Body of pancreas (tissue), 4 donors: Measurements from ENCODE around the gene DKK3.

ENCODE experiments used
- CTCF ChIP-seq, 7 experiments: fragments of 450-650 bp in 4 of 7; fragments of 200-600 bp in 3 of 7; sonication (generic) in 3 of 7; IDR thresholded peaks; one replicate each; pipeline ENCODE4 v1.5.1; 2016 to 2019; ENCODE audit warnings: antibody characterized with exemption in 7 of 7
- POLR2A ChIP-seq, 3 donors: fragments of 450-650 bp; IDR thresholded peaks; one replicate each; pipeline ENCODE4 v1.6.1; 2016; ENCODE audit warnings: antibody characterized with exemption in 3 of 3, mild to moderate bottlenecking in 2 of 3

GRCh38 chr11:11965192-11965591, 43.2 kb downstream of the DKK3 start:
- TF ChIP-seq CTCF (IDR thresholded peaks at IDR 0.05) (no peak), POLR2A (IDR thresholded peaks at IDR 0.05) (no peak)
